Skin of body (tissue), 2 donors: ENCODE results near the gene CLTCL1. TPM values are rescaled to one million over a fixed set of nuclear protein-coding genes. Genes with fewer than 3 reads are reported as not detected.
"Not testable (repeated sequence)": the region's sequence is repeated elsewhere in the genome, so short reads cannot be mapped to it uniquely, and the experiment has no call there.

Experiments
- DNase-seq: peaks from one replicate; lab custom pipeline; 2025; lab: John Stamatoyannopoulos, UW
- total RNA-seq: library from RNA; depleted of rRNA; stranded (reverse); fragments of >200 nt; gene quantifications from one replicate; pipeline ENCODE4 v1.2.3, GENCODE V29; 2014

Gene CLTCL1
- total RNA-seq, 1 donor from 2014 or later: 12.3 TPM

DNA sequence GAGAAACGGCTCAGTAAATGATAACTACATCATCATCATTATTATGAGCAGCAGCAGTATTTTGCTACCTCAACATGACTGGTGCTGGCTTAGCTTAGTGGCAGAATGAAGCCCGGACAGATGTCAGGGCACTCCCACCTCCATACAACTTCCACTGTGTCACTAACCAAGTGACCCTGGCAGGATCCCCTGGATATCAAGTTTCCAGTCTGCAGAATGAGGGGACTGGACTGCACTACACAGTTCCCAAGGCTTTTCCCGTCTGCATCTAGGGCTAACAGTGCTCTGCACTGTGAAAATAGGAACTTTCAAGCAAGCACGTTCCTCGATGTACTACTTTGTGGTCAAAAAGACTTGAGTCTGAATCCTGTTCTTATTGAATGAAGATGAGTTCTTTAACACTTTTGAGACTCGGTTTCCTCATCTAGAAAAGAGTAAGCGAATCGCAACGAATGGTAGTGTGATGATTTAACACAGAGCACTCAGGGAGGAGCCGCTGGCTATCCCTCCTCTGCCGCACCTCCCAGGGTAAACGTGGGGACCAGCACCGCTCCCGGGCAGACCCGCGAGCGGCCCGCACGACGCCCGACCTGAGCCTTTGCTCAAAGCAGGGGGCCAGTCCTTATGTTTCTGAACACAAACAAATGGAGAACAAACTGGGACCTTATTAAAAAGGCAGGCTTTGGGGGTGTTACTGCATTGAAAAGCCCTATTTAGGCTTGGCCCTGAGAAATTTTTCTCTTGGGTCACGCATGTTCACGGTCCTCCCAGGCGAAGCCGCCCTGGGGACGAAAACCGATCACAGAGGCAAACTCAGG lies 910 bp downstream of the CLTCL1 start:
- DNase-seq: no peak

- DNase-seq: no peak
These were observed 1.9 kb downstream of the CLTCL1 start for GRCh38 chr22:19289475-19290161.

GRCh38 chr22:19287889-19288288 lies 3.6 kb downstream of the CLTCL1 start:
- DNase-seq: no peak

- peak; percentile 45 for DNase-seq
These were observed 4.3 kb downstream of the CLTCL1 start for GRCh38 chr22:19287076-19287707.

DNA sequence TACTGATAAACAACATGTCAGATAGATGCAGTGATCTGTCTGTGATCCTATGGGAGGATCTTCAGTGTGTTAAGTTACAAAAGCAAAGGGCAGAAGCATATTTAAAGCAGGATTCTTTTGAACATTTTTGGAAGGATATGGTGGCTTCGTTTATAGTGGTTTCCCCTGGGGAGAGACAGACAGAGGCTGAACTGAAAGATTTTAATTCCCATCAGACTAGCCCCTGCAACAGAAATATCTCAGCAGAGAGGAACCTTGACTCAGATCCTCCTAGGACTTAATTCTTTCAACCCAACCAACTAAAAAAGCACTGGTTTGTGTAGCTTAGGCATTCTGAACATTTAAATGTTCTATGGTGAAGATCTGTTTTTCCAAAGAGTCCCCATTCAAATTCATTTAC lies 5.7 kb downstream of the CLTCL1 start:
- no peak for DNase-seq

- not testable (repeated sequence) for DNase-seq
These were observed 12.4 kb downstream of the CLTCL1 start for GRCh38 chr22:19279143-19279542.

GRCh38 chr22:19277785-19278184 lies 13.7 kb downstream of the CLTCL1 start:
- DNase-seq: no peak

DNA sequence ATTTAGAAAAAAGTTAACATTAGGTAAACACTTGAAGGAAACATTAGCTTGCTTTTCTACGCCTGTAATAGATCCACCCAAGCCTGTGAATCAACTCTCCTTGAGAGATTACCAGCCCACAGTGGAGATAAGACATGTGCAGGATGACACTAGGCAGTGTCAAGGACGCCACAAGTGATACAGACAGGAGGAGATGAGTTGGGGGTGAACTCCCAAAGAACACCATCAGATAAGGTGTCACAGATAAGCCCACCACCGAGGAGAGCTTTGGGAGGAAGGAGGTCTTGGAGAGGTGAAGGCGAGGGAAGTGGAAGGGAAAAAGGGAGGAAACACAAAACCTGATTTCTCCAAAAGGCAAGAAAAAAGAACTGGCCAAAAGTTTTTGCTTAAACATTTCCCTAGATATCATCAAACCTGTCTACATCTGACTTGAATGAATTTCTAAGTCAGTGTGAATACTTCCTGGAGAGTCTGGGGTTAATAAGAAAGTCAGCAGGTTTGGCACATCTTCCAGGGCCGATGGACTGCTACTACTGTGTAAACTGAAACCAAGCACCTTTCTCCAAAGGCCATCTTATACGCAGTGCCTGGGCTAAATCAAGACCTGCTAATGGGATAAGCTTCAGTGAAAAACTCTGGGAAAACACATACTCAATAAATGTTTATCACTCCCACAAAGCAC lies 15.5 kb downstream of the CLTCL1 start:
- no peak for DNase-seq

DNA sequence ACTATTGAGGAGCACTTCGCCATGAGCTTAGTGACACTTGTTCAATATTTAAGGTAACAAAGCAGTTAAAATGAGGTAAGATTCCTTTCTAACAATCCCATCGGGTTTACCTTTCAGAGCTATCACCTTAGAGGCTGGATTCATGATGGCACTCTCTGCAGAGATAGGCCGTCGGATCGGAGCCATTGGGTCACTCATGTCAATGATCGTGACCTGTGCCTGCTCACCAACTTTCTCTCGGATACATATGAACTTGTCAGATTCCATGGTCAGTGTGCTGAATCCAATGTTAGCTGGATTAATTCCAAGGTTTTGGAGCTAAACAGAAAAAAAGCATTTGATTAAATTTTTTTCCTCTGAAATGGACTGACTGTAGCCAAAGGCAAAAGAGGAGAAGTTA lies 16.0 kb downstream of the CLTCL1 start:
- DNase-seq: no peak

DNA sequence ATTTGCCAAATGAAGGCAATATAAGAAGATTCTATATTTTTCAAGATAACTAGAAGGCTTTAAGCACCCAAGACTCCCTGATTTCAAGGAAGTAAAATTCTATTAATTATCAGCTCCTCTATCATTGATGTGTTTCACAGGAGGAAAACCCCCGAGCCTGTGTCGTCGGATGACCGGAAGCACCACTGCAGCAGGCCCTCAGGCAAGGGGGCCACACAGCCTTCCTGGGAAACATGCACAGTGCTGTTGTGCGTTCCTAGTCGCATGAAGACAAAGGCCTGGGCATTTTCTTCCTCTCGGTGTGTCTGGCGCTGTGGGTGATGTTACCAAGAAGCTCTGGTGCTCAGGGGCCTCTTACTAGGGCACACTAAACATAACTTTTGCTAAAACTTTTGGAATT lies 16.4 kb downstream of the CLTCL1 start:
- no peak for DNase-seq

DNA sequence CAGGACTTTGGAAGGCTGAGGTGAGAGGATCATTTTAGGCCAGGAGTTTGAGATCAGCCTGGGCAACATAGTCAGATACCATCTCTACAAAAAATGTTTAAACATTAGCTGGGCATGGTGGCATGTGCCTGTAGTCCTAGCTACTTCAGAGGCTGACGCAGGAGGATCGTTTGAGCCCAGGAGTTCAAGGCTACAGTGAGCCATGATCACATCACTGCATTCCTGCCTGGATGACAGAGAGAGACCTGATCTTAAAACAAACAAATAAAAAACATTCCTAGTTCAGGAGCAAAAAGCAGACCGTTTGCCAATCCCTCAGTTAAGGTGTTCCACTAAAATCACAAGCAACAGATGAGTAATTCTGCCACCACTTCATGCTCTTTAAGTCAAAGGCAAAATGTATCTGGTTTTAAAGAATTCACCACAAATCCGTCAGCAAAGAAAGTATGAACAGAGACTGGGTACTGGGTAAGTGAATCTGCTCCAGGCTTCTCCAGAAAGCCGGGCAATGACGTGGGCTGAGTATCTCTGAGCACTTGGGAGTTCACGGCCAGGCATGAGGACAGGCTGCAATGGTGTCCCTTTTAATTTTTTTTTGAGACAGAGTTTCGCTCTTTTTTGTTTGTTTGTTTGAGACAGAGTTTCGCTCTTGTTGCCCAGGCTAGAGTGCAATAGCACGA lies 19.5 kb downstream of the CLTCL1 start:
- no peak for DNase-seq

GRCh38 chr22:19271273-19271855 lies 20.2 kb downstream of the CLTCL1 start:
- DNase-seq: no peak

- DNase-seq: no peak
These were observed 20.6 kb downstream of the CLTCL1 start for GRCh38 chr22:19270873-19271272.

- no peak for DNase-seq
These were observed 24.9 kb downstream of the CLTCL1 start for GRCh38 chr22:19266547-19267086.

GRCh38 chr22:19265779-19266178 lies 25.7 kb downstream of the CLTCL1 start:
- DNase-seq: no peak

GRCh38 chr22:19260804-19261203 lies 30.7 kb downstream of the CLTCL1 start:
- DNase-seq: no peak

DNA sequence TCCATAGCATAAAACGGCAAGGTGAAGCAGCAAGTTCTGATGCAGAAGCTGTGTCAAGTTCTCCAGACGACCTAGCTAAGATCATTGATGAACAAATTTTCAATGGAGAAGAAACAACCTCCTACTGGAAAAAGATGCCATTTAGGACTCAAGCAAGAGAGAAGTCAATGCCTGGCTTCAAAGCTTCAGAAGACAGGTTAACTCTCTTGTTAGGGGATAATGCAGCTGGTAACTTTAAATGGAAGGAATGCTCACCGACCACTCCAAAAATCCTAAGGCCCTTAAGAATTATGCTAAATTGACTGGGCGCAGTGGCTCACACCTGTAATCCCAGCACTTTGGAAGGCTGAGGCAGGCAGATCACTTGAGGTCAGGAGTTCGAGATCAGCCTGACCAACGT lies 31.3 kb downstream of the CLTCL1 start:
- no peak for DNase-seq

DNA sequence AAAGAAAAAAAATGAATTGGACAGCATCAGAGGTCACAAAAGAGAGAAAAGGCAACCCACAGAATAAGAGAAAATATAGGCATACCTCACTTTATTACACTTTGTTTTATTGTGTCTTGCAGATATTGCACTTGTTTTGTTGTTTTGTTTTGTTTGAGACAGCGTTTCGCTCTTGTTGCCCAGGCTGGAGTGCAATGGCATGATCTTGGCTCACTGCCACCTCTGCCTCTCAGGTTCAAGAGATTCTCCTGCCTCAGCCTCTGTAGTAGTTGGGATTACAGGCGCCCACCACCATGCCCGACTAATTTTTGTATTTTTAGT lies 32.6 kb downstream of the CLTCL1 start:
- not testable (repeated sequence) for DNase-seq

DNA sequence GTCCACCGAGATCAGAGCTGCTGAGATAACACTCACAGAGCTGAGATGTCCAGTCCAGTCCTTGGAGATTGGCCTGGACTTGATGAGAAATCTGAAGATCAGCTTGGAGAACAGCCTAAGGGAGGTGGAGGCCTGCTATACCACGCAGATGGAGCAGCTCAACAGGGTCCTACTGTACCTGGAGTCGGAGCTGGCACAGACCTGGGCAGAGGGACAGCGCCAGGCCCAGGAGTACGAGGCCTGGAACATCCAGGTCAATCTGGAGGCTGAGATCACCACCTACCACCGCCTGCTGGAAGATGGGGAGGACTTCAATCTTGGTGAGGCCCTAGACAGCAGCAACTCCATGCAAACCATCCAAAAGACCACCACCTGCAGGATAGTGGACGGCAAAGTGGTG lies 33.1 kb downstream of the CLTCL1 start:
- no peak for DNase-seq

DNA sequence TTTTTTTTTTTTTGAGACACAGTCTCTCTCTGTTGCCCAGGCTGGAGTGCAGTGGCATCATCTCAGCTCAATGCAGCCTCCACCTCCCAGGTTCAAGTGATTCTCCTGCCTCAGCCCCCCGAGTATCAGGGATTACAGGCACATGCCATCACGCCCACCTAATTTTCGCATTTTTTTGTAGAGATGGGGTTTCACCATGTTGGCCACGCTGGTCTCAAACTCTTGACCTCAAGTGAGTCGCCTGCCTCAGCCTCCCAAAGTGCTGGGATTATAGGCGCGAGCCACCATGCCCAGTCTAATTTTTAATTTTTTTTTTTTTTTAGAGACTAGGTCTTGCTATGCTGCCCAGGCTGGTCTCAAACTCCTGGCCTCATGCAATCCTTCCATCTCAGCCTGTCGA lies 35.2 kb downstream of the CLTCL1 start:
- not testable (repeated sequence) for DNase-seq

DNA sequence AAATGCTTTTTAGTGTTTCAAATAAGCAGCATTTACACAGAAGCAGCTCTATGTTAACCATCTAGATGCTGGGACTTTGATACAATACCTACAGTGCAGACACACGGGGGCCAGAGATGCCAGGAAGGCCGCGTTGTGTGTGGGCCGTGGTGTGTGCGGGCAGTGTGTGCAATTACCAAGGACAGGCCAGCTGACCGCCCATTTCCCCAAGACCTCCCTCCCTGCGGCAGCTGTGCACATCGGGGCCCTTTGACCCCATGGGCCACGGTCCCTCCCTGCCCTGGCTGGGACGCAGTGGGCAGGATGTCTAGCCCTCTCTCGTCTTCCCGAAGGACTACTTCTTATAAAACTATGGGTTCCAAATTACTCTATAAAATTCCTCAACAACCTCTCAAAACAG lies 38.4 kb downstream of the CLTCL1 start:
- DNase-seq: no peak
